Activated CD4-positive, alpha-beta memory T cell treated with anti-CD3 and anti-CD28 coated beads, Interleukin-2, amount 10 ng/mL, durations not matched to agents 7 days and 5 days (primary cell): Measurements from ENCODE around the gene GM2A. TPM values are rescaled to one million over a fixed set of nuclear protein-coding genes. Genes with fewer than 3 reads are reported as not detected.
"Not testable (repeated sequence)": the region's sequence is repeated elsewhere in the genome, so short reads cannot be mapped to it uniquely, and the experiment has no call there.

Source experiments
- CTCF ChIA-PET: fragments of 350-600 bp; sonication (Branson Sonifier 250); formaldehyde crosslinking; loops from one replicate; lab custom pipeline; 2021; ENCODE audit warnings: antibody characterized with exemption, inconsistent platforms; lab: Charles Lee
- POLR2A ChIA-PET: fragments of 350-600 bp; sonication (Branson Sonifier 250); formaldehyde crosslinking; loops from one replicate; lab custom pipeline; 2021; ENCODE audit warnings: antibody characterized with exemption; lab: Charles Lee
- DNase-seq: peaks from one replicate; pipeline ENCODE4 v3.0.0-alpha.2; 2020
- H3K27ac Mint-ChIP-seq: one replicate; pipeline ENCODE4 v1.8.0; 2021; ENCODE audit warnings: mild to moderate bottlenecking, mixed read lengths
- H3K27me3 Mint-ChIP-seq: one replicate; pipeline ENCODE4 v1.8.0; 2021; ENCODE audit warnings: mixed read lengths
- H3K36me3 Mint-ChIP-seq: one replicate; pipeline ENCODE4 v1.8.0; 2021; ENCODE audit warnings: low read depth, mixed read lengths
- H3K4me1 Mint-ChIP-seq: one replicate; pipeline ENCODE4 v1.8.0; 2021; ENCODE audit warnings: mixed read lengths
- H3K4me3 Mint-ChIP-seq: one replicate; pipeline ENCODE4 v1.8.0; 2021; ENCODE audit warnings: mild to moderate bottlenecking, mixed read lengths
- H3K9me3 Mint-ChIP-seq: one replicate; pipeline ENCODE4 v1.8.0; 2021; ENCODE audit warnings: mixed read lengths
- total RNA-seq, 2 experiments: library from RNA; stranded (reverse); gene quantifications; one replicate each; pipeline ENCODE4 v1.2.3, GENCODE V29; 2021

The GM2A gene
- total RNA-seq, 2 experiments from 2014 or later, result 22.4 to 24.5 TPM

DNA sequence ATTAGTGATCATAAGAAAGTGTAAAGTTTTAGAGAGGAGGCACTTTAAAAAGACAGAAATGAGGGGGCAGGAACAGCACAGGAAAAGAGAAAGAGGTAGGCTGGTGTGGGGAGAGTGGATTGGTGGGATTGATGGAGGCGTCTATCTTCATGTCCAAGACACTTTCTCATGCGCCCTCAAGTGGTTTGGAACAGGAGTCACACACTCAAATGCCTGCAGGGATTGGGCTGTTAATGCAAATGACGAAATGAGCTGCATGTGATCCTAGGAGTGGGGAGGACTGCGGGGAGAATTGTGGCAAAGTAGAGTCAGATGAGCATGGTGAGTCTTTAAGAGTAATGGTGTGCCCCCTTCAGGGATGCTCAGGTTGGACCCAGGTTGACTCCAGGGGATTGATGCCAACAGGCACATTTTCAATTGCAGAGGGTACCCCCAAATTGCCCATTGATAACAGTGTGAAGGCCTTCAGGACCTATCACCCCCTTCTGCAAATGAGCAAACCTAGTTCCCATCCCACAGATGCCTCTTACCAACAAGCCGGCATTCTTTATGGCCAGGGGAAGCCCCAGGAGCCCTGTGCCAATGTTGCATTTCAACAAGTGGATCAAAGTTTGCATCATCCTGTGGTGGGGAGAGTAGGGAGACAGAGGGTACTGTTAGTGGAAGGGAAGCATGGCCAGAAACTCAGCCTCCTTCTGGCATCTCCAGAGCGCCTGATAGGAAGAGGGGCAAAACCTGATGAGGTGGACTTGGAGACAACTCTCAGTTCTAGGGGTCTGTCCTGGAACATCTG, 45.3 kb downstream of the GM2A start:
- DNase-seq, result no peak
- Mint-ChIP-seq H3K36me3 (no peaks in the 10 kb centered on the region), H3K4me3 (no peak overlapping the region), H3K27ac (no peak overlapping the region), H3K27me3 (peaks cover 14% of the 10 kb centered on the region), H3K4me1 (peaks cover 10% of the 10 kb centered on the region), H3K9me3 (no peaks in the 10 kb centered on the region)
- POLR2A ChIA-PET, result no interaction called here
- CTCF ChIA-PET, result no interaction called here

DNA sequence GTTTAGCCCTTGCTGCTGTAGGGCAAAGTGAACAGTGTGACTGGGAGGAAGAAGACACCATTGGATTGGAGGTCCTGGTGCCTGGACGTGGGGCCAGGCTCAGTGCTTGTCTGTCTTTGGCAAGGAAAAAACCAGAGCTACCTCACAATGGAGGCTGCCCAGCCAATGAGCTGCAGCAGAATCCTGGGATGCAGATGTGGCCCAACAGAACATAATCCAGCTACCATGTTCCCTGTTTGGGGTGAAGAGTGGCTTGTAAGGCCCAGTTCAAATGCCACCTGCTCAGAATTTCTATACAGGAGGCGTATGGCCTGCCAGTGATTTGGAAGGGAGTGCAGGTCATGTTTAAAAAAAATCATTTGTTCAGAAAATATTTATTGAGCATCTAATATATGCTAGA, 50.7 kb downstream of the GM2A start, which contains the start of gene SLC36A3:
SLC36A3 (minus strand) TSS at position 101 of the 400 bp plus-strand sequence. CDS start 412 bp downstream, outside the sequence.
- CTCF ChIA-PET, result interaction anchor here (0.6 kb wide), 1 partner anchor 12 kb away, joined by 3 read pairs; no protein-coding TSS in a partner anchor
- no peaks in the 10 kb centered on the region for H3K4me1 Mint-ChIP-seq
- POLR2A ChIA-PET, result no interaction called here
- H3K4me3 Mint-ChIP-seq, result no peak within 1 kb of the TSS
- H3K27me3 Mint-ChIP-seq, result peaks cover 37% of the 10 kb centered on the region
- H3K27ac Mint-ChIP-seq, result no peak within 1 kb of the TSS
- no peak for DNase-seq
- H3K9me3 Mint-ChIP-seq, result no peaks in the 10 kb centered on the region
- no peaks in the 10 kb centered on the region for H3K36me3 Mint-ChIP-seq

DNA sequence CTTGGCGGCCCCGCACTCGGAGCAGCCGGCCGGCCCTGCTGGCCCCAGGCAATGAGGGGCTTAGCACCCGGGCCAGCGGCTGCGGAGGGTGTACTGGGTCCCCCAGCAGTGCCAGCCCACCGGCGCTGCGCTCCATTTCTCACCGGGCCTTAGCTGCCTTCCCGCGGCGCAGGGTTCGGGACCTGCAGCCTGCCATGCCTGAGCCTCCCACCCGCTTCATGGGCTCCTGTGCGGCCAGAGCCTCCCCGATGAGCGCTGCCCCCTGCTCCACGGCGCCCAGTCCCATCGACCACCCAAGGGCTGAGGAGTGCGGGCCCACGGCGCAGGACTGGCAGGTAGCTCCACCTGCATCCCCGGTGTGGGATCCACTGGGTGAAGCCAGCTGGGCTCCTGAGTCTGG, 56.3 kb downstream of the GM2A start:
- peaks cover 27% of the 10 kb centered on the region for H3K27me3 Mint-ChIP-seq
- H3K27ac Mint-ChIP-seq, H3K4me3 Mint-ChIP-seq, H3K36me3 Mint-ChIP-seq, POLR2A ChIA-PET, CTCF ChIA-PET, H3K9me3 Mint-ChIP-seq, H3K4me1 Mint-ChIP-seq, DNase-seq: not testable (repeated sequence)

GRCh38 chr5:151309821-151310220, 56.8 kb downstream of the GM2A start:
- H3K27me3 Mint-ChIP-seq, result peaks cover 27% of the 10 kb centered on the region
- H3K36me3 Mint-ChIP-seq, H3K27ac Mint-ChIP-seq, H3K4me1 Mint-ChIP-seq, H3K4me3 Mint-ChIP-seq, H3K9me3 Mint-ChIP-seq, POLR2A ChIA-PET, CTCF ChIA-PET, DNase-seq: not testable (repeated sequence)

DNA sequence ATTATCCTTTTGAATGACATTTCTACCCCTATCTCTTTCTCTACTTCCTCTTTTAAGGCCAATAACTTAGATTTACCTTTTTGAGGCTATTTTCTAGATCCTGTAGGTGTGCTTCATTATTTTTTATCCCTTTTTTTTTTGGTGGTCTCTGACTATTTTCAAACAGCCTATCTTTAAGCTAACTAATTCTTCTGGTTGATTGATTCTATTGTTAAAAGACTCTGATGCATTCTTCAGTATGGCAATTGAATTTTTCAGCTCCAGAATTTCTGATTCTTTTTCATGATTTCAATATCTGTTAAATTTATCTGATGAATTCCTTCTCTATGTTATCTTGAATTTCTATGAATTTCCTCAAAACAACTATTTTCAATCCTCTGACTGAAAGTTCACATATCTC, 57.9 kb downstream of the GM2A start:
- ChIA-PET POLR2A (no interaction called here), CTCF (no interaction called here)
- Mint-ChIP-seq H3K4me3 (no peak overlapping the region), H3K9me3 (peaks cover 5% of the 10 kb centered on the region), H3K27me3 (peaks cover 25% of the 10 kb centered on the region), H3K27ac (no peak overlapping the region), H3K4me1 (no peaks in the 10 kb centered on the region), H3K36me3 (no peaks in the 10 kb centered on the region)
- DNase-seq, result no peak

GRCh38 chr5:151312756-151313324, 59.9 kb downstream of the GM2A start:
- ChIA-PET POLR2A (no interaction called here), CTCF (no interaction called here)
- Mint-ChIP-seq H3K27me3 (peaks cover 16% of the 10 kb centered on the region), H3K36me3 (no peaks in the 10 kb centered on the region), H3K4me3 (no peak overlapping the region), H3K9me3 (peaks cover 5% of the 10 kb centered on the region), H3K27ac (no peak overlapping the region), H3K4me1 (no peaks in the 10 kb centered on the region)
- no peak for DNase-seq

DNA sequence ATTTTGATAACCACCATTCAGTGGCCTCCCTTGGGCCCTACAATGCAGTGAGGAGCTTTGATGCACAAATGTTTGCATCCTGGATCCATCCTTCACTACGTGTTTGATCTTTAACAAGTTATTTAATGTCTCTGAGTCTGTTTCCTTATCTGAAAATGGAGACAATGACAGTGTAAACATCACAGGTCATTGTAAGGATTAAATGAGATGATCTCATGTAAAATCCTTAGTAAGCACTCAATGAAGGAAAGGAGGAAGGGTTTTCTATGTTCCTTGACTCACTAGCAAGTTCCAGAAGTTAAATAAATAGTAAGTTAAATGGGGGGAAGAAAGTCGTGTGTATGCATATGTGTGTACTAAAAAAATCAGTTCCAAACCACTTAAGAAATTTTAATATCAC, 60.4 kb downstream of the GM2A start:
- no peaks in the 10 kb centered on the region for H3K4me1 Mint-ChIP-seq
- CTCF ChIA-PET, result no interaction called here
- POLR2A ChIA-PET, result no interaction called here
- H3K27ac Mint-ChIP-seq, result no peak overlapping the region
- H3K4me3 Mint-ChIP-seq, result no peak overlapping the region
- H3K9me3 Mint-ChIP-seq, result peaks cover 5% of the 10 kb centered on the region
- no peaks in the 10 kb centered on the region for H3K36me3 Mint-ChIP-seq
- DNase-seq, result no peak
- peaks cover 13% of the 10 kb centered on the region for H3K27me3 Mint-ChIP-seq

DNA sequence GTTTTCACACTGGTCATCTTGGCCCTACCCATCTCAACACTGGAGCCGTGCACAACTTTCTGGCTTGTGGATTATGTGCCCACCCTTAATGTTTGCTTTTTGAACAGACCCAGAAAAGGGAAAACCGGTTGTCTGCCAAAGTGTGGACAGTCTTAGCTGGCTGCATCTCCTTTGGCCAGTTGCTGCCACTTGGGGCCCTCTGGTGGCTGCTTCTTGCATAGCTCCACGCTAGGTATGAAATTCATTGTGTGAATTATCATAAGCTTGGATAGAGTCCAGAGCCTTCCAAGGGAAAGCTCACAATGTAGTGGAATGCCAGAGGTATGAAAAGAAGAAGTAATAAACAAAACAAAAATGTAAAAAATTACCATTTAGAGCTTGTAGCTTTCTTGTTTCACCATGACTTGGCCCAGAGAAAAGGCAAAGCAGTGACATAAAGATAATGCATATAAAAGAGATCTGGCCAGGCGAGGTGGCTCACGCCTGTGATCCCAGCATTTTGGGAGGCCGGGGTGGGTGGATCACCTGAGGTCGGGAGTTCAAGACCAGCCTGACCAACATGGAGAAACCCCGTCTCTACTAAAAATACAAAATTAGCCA, 63.1 kb downstream of the GM2A start:
- ChIA-PET CTCF (interaction anchor here (0.6 to 1.6 kb wide), 31 partner anchors 8 to 470 kb away, joined by 3 to 10 read pairs (median 3); partner anchors contain the start of genes CCDC69, GM2A, IRGM and SLC36A2), POLR2A (interaction anchor here (0.6 to 1.5 kb wide), 3 partner anchors 92 to 102 kb away, joined by 3 to 4 read pairs (median 4); partner anchors contain the start of gene CCDC69)
- no peaks in the 10 kb centered on the region for H3K36me3 Mint-ChIP-seq
- peak; percentile 62 for DNase-seq
- H3K4me1 Mint-ChIP-seq, result no peaks in the 10 kb centered on the region
- H3K4me3 Mint-ChIP-seq, result no peak overlapping the region
- no peak overlapping the region for H3K27ac Mint-ChIP-seq
- peaks cover 11% of the 10 kb centered on the region for H3K27me3 Mint-ChIP-seq
- H3K9me3 Mint-ChIP-seq, result no peaks in the 10 kb centered on the region

DNA sequence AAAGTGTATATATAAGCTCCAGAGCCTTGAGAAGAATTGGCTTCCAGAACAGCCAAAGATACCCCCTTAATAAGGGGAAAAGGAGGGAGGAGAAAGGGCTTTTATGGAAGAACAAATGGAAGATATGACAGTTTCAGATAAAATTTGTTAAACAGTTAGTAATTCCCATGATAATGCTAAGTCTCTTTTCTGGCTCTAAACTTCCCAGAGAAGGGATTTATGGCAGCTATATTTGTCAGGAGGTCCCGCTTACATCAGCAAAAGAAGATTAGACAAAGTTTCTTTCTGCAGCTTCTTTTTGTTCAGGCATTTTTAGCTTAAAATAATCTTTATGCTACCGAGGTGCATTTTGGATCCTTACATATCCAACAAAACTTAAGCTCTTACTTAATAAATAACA, 64.9 kb downstream of the GM2A start:
- ChIA-PET CTCF (interaction anchor here (0.9 to 1.4 kb wide), 2 partner anchors 94 to 153 kb away, joined by 3 read pairs; partner anchors contain the start of gene CCDC69), POLR2A (no interaction called here)

GRCh38 chr5:151318850-151319732, 66.1 kb downstream of the GM2A start:
- H3K27ac Mint-ChIP-seq, result no peak overlapping the region
- H3K27me3 Mint-ChIP-seq, result peaks cover 7% of the 10 kb centered on the region
- CTCF ChIA-PET, result interaction anchor here (1.2 kb wide), 1 partner anchor 96 kb away, joined by 3 read pairs; the partner anchor contains the start of gene CCDC69
- DNase-seq, result no peak
- POLR2A ChIA-PET, result no interaction called here
- H3K4me1 Mint-ChIP-seq, result no peaks in the 10 kb centered on the region
- no peak overlapping the region for H3K4me3 Mint-ChIP-seq
- H3K9me3 Mint-ChIP-seq, result no peaks in the 10 kb centered on the region
- H3K36me3 Mint-ChIP-seq, result no peaks in the 10 kb centered on the region

More for the DNA sequence above, 64.9 kb downstream of the GM2A start:
- no peak overlapping the region for H3K27ac Mint-ChIP-seq
- no peaks in the 10 kb centered on the region for H3K36me3 Mint-ChIP-seq
- H3K4me3 Mint-ChIP-seq, result no peak overlapping the region
- H3K4me1 Mint-ChIP-seq, result no peaks in the 10 kb centered on the region
- no peak for DNase-seq
- H3K27me3 Mint-ChIP-seq, result peaks cover 8% of the 10 kb centered on the region
- H3K9me3 Mint-ChIP-seq, result no peaks in the 10 kb centered on the region
